ENCODE measurements around the gene GTF2A2. TPM values are rescaled to one million over a fixed set of nuclear protein-coding genes. Genes with fewer than 3 reads are reported as not detected.

GTF2A2 gene
- total and polyA plus RNA-seq, 4 donors = 33.5 to 121 (median 67.4) TPM

DNA sequence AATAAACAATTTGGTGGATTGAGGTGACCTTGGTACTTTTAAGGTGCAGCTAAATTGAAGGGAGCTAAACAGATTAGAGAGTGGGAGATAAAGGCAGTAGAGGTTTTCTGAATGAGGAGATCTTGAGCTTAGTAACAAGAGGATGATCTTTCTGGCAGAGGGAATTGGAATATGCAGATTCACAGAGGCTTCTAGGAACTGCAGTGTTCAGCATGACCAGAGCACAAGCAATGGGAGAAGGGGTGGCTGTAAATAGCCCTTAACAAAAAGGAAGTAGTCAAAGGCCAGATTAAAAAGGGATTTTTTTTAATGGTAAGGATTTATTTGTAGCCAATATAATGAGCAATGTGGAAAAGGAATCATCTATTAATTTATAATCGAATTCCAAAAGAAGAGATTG lies 37.5 kb upstream of the GTF2A2 start:
- peaks cover 0 to 4% (median 0%) of the 10 kb centered on the region in 5 donors for H3K4me1 ChIP-seq (ENCODE audit: control insufficient read depth in 5 of 5, insufficient read depth in 5 of 5, low read length in 5 of 5)
- WGBS, 2 donors = 93 to 97% methylated on average over 1 of the region's 1 CpG

DNA sequence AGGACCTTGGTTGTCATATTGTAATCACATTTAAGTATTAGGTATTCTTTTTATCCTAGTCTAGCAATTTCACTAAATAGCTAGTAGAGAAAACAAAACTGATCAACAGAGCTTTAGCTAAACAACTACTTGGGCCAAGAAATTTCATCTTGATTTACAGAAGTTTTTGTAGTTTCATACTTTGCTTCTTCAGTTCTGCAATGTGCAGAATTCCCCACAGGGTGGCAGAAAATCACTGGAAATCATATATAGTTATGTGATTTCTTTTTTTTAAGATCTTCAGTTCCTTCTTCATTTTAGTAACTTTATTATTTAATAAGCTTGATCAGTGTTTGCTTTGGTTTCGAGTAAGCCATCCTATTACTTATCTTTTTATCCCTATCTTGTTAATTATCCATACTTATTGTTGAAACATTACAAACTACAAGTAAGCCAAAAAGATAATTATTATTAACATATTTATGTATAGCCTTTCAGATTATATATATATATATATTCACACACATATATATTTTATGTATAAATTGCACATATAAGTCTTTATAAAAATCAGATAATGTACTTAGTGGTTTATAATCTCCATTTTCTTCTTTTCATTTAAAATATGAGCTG lies 34.0 kb upstream of the GTF2A2 start:
- DNase-seq = peak; percentile 58 to 85 (median 84)
- no peak for ATAC-seq (ENCODE audit: insufficient read depth, low FRiP score)

More for the DNA sequence above, 37.5 kb upstream of the GTF2A2 start:
- H3K4me3 ChIP-seq = no peak overlapping the region
- ATAC-seq (ENCODE audit: insufficient read depth, low FRiP score) (no peak), DNase-seq (no peak)
- H3K9me3 ChIP-seq (ENCODE audit: control insufficient read depth in 4 of 4, insufficient read depth in 3 of 4, low read length in 3 of 4) = no peaks in the 10 kb centered on the region
- no peaks in the 10 kb centered on the region for H3K27me3 ChIP-seq (ENCODE audit: control insufficient read depth in 3 of 3, insufficient read depth in 3 of 3, low read length in 2 of 3)
- no peak overlapping the region for H3K27ac ChIP-seq (ENCODE audit: low read depth in 1 of 2, low read length in 1 of 2)
- no peaks in the 10 kb centered on the region for H3K36me3 ChIP-seq (ENCODE audit: control insufficient read depth in 4 of 4, insufficient read depth in 4 of 4, low read length in 4 of 4)
- TF ChIP-seq, protein P1, sequence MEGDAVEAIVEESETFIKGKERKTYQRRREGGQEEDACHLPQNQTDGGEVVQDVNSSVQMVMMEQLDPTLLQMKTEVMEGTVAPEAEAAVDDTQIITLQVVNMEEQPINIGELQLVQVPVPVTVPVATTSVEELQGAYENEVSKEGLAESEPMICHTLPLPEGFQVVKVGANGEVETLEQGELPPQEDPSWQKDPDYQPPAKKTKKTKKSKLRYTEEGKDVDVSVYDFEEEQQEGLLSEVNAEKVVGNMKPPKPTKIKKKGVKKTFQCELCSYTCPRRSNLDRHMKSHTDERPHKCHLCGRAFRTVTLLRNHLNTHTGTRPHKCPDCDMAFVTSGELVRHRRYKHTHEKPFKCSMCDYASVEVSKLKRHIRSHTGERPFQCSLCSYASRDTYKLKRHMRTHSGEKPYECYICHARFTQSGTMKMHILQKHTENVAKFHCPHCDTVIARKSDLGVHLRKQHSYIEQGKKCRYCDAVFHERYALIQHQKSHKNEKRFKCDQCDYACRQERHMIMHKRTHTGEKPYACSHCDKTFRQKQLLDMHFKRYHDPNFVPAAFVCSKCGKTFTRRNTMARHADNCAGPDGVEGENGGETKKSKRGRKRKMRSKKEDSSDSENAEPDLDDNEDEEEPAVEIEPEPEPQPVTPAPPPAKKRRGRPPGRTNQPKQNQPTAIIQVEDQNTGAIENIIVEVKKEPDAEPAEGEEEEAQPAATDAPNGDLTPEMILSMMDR (IDR thresholded peaks at IDR 0.05; ENCODE audit: control extremely low read depth, extremely low read depth) = no peak
- no peak overlapping the region for H3K9ac ChIP-seq (ENCODE audit: insufficient read depth in 1 of 2, low read length in 2 of 2)

DNA sequence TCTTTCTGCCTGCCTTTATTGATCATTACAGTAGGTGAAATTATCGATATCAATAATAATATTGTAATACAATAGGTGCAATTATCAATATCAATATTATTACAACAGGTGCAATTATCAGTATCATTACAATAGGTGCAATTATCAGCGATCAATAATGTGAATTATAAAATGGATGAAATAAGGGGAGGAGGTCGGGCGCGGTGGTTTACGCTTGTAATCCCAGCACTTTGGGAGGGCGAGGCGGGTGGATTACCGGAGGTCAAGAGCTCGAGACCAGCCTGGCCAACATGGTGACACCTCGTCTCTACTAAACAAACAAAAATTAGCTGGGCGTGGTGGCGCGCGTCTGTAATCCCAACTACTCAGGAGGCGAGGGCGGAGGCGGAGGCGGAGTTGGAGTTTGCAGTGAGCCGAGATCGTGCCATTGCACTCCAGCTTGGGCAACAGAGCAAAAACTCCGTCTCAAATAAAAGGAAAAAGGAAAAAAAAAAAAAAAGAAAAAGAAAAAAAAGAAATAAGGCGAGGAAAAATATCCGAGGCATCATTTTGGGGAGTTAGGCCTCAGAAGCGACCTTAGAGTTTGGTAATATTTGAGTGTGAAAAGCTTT lies 32.4 kb upstream of the GTF2A2 start:
- whole genome bisulfite sequencing, 2 donors = 2 to 3% methylated on average over 25 of the region's 25 CpGs
- ATAC-seq (ENCODE audit: insufficient read depth, low FRiP score) = peak; percentile 48
- H3K9ac ChIP-seq (ENCODE audit: insufficient read depth in 1 of 2, low read length in 2 of 2) = peak overlapping the region; percentile 82 to 92

More for the DNA sequence above, 34.0 kb upstream of the GTF2A2 start:
- Histone ChIP-seq H3K9ac (ENCODE audit: insufficient read depth in 1 of 2, low read length in 2 of 2) (no peak overlapping the region), H3K4me1 (ENCODE audit: control insufficient read depth in 5 of 5, insufficient read depth in 5 of 5, low read length in 5 of 5) (peaks cover 1 to 13% (median 9%) of the 10 kb centered on the region in 5 donors), H3K27me3 (ENCODE audit: control insufficient read depth in 3 of 3, insufficient read depth in 3 of 3, low read length in 2 of 3) (no peaks in the 10 kb centered on the region), H3K27ac (ENCODE audit: low read depth in 1 of 2, low read length in 1 of 2) (no peak overlapping the region), H3K9me3 (ENCODE audit: control insufficient read depth in 4 of 4, insufficient read depth in 3 of 4, low read length in 3 of 4) (no peaks in the 10 kb centered on the region), H3K36me3 (ENCODE audit: control insufficient read depth in 4 of 4, insufficient read depth in 4 of 4, low read length in 4 of 4) (peaks cover 0 to 2% (median 1%) of the 10 kb centered on the region in 4 donors), H3K4me3 (no peak overlapping the region)
- 15 to 38% methylated on average over 1 of the region's 1 CpG for WGBS, 2 donors
- TF ChIP-seq, protein P1 (IDR thresholded peaks at IDR 0.05; ENCODE audit: control extremely low read depth, extremely low read depth) = peak; percentile 55

More for the DNA sequence above, 32.4 kb upstream of the GTF2A2 start:
- peaks cover 5 to 20% (median 9%) of the 10 kb centered on the region in 5 donors for H3K4me1 ChIP-seq (ENCODE audit: control insufficient read depth in 5 of 5, insufficient read depth in 5 of 5, low read length in 5 of 5)
- peaks cover 0 to 8% (median 2%) of the 10 kb centered on the region in 4 donors for H3K36me3 ChIP-seq (ENCODE audit: control insufficient read depth in 4 of 4, insufficient read depth in 4 of 4, low read length in 4 of 4)
- H3K9me3 ChIP-seq (ENCODE audit: control insufficient read depth in 4 of 4, insufficient read depth in 3 of 4, low read length in 3 of 4) = no peaks in the 10 kb centered on the region
- DNase-seq = peak; percentile 74 to 78 (median 76)
- H3K27me3 ChIP-seq (ENCODE audit: control insufficient read depth in 3 of 3, insufficient read depth in 3 of 3, low read length in 2 of 3) = no peaks in the 10 kb centered on the region
- TF ChIP-seq, protein P1 (IDR thresholded peaks at IDR 0.05; ENCODE audit: control extremely low read depth, extremely low read depth) = no peak
- peak overlapping the region; percentile 76 to 95 for H3K27ac ChIP-seq (ENCODE audit: low read depth in 1 of 2, low read length in 1 of 2)
- peak overlapping the region; percentile 18 for H3K4me3 ChIP-seq
